Activated T-cell treated with anti-CD3 and anti-CD28 coated beads, Interleukin-2, amount 50 U/mL, for 1 hour (primary cell): Measurements from ENCODE around the gene PTPN18.
"Not testable (repeated sequence)": the region's sequence is repeated elsewhere in the genome, so short reads cannot be mapped to it uniquely, and the experiment has no call there.

ENCODE experiments used
- DNase-seq: peaks from one replicate; pipeline ENCODE4 v3.0.0-alpha.2; 2020

Gene PTPN18

GRCh38 chr2:130382313-130382917, 26.6 kb downstream of the PTPN18 start:
- DNase-seq: no peak

DNA sequence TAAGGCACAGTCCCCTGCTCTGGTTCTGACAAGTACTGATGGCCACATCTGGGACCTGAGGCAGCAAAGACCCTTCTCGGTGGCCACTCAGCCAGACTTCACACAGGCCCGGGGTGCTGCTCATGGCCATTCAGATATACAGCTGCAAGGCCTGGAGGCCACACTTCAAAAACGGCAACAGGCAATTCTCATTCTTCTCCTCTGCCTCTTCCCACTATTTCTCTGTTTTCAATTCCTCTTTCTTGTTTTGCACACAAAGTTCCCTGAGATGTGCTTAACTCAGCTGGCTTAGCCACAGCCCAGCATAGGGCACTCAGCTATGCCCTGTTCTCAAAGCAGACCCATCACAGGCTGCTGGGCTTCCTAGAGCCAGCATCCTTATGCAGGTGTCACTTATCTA, 29.9 kb downstream of the PTPN18 start:
- DNase-seq: no peak

DNA sequence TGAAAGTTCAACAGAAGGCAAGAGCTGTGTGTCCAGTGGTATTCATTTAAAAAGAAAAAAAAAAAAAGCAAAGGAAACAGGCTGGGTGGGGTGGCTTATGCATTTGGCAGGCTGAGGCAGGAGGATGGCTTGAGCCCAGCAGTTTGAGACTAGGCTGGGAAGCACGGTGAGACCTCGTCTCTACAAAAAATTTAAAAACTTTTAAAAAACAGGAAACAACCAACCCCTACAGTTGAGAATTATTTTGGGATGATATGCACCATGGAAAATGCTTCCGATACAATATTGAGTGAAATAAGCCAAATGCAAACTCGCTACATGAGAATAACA, 31.2 kb downstream of the PTPN18 start:
- no peak for DNase-seq

DNA sequence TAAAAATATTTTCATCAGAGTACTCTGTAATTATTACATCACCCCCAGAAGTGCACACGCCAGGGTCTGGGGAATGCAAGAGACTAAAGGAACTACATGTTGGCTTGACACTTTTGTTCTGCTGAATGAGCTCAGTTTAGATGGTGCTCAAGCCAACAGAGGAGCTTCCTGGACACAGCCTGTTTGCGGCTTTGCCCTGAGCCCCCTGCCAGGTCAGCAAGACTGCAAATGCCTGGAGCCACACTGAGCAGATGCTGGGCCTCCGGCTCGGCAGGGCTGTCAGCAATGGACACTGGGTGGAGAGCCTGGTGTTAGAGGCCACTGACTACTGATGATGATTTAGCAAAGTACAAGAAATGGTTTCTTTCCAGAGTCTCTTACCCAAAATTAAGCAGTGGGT, 31.9 kb downstream of the PTPN18 start:
- no peak for DNase-seq

- DNase-seq: no peak
These were observed 32.5 kb downstream of the PTPN18 start for GRCh38 chr2:130388221-130388907.

- DNase-seq: no peak
These were observed 33.5 kb downstream of the PTPN18 start for GRCh38 chr2:130389358-130389757.

GRCh38 chr2:130389783-130390182, 33.9 kb downstream of the PTPN18 start:
- DNase-seq: no peak

DNA sequence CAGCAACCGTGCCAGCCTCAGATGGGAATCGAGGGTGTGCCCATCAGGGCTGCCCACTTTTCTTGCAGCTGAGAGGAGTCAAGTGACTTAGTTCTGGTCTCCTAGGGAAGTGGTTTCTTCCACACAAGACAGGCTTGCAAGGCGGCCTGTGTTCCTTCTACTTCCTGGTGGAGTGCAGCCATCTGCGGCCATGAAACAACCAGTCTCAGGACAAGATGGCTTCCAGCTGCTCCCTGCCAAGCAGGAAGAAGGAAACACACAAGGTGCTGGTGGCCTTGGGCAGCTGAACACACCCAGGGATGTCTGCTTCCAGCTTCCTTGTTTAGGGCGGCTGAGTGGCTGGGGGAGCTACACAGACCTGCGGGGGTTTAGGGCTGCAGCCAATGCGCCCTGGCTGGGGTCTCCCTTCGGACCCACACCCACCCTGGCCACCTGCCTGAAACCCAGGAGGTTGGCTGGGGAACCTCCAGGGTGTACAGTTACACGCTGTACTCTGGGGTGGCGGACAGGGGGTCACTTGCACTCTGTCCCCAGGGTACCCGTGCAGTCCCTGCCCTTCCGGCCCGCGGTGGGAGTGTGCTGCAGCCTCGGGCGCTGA, 34.7 kb downstream of the PTPN18 start:
- no peak for DNase-seq

DNA sequence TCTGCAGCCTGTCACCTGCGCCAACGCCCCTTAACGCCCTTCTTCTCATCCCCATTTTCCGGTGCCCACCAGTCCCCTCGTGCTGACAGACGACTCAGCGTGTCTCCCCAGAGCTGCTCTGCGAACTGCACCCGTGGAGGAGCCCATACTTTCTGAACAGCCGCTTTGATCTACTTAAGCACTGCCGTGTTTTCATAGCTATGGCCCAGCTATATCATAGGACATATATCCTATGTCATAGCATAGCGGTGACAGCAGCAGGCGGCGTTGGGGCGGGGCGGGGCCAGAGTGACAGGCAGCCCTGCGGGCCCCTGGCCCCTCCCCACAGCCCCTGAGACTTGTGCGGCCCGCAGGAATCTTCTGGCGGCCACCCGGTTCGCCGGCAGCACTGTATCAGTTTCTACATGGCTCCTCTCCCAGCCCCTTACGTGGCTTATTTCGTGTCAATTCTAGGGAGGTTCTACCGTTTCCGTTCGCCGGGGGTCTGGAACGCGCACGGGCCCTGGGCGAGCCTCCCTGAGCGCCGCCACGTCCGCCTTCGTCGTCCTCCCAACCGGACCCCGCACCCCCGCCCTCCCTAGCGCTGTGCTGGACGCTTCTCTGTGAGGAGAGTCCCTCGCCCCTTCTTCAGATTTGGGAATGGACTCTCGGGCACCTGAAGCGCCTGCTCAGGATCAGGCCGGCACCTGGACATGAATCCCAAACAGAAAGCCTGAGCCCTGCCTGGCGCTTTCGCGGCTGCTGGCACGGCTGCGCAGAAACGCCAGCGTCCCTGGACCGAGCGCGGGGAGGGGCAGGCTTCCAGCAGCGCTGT, 35.4 kb downstream of the PTPN18 start:
- DNase-seq: peak; percentile 62

- DNase-seq: no peak
These were observed 36.2 kb downstream of the PTPN18 start for GRCh38 chr2:130391872-130392670.

- no peak for DNase-seq
These were observed 37.6 kb downstream of the PTPN18 start for GRCh38 chr2:130393318-130393910.

- DNase-seq: not testable (repeated sequence)
These were observed 50.4 kb downstream of the PTPN18 start for GRCh38 chr2:130406280-130406679.

DNA sequence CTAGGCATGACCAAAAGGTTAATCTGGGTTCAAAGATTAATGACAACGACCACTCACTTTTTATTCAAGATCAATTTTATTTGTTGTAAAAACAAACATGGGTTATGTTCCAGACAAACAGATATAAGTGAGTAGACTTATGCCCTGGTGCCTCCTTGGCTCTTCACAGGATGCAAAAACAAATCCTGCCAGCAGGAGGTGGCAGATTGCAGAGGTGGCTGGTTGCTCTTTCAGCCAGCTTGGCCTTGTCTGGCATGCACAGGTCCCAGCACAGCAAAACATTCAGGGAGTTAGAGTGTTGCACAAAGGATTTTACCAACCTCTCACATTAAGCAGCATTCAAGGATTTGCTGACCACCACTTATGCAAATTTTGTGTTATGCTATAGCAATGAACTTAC, 60.8 kb downstream of the PTPN18 start:
- DNase-seq: not testable (repeated sequence)

- DNase-seq: not testable (repeated sequence)
These were observed 63.0 kb downstream of the PTPN18 start for GRCh38 chr2:130418845-130419244.
